ENCODE measurements around the gene ROR2.
"Not testable (repeated sequence)": the region's sequence is repeated elsewhere in the genome, so short reads cannot be mapped to it uniquely, and the experiment has no call there.

The ROR2 gene

DNA sequence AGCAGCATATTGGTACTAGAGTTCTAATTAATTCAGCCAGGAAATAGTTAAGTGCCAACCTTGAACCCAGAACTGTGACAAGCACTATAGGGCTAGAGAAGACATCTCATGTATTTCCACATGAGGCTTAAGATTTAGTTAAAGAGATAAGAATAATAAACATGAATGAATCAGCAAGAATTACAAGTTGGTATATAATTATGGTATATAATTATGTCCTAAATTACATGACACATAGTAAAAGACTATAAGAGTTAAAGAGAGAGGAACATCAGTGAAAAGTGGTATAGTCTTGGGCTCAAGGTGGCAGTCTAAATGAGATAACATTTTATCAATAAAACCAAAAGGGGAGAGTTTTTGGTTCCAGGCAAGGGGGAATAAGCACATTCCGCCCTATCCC, 303.3 kb downstream of the ROR2 start:
- TF ChIP-seq, protein P1, sequence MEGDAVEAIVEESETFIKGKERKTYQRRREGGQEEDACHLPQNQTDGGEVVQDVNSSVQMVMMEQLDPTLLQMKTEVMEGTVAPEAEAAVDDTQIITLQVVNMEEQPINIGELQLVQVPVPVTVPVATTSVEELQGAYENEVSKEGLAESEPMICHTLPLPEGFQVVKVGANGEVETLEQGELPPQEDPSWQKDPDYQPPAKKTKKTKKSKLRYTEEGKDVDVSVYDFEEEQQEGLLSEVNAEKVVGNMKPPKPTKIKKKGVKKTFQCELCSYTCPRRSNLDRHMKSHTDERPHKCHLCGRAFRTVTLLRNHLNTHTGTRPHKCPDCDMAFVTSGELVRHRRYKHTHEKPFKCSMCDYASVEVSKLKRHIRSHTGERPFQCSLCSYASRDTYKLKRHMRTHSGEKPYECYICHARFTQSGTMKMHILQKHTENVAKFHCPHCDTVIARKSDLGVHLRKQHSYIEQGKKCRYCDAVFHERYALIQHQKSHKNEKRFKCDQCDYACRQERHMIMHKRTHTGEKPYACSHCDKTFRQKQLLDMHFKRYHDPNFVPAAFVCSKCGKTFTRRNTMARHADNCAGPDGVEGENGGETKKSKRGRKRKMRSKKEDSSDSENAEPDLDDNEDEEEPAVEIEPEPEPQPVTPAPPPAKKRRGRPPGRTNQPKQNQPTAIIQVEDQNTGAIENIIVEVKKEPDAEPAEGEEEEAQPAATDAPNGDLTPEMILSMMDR (IDR thresholded peaks at IDR 0.05): no peak
- Histone ChIP-seq H3K27ac (no peak overlapping the region), H3K4me3 (no peak overlapping the region)
- DNase-seq (ENCODE audit: low spot score): no peak

DNA sequence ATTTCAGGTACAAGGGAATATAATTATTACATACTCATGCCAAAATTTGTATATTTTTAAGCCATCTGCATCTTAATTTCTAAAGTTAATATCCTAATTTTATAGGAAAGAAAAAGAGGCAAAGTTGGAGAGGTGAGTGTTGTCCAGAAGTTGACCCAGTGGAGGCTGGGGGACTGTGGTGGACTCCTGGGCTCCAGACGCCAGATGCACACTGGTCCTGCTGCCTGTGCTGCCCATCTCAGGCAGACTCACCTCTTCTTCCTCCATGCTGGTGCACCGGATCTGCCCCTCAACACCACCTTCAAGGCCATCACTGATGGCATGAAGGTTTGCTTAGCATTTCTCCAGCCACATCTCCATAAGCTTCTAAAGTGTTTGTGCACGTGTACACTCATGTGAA, 305.6 kb downstream of the ROR2 start:
- TF ChIP-seq, protein P1 (IDR thresholded peaks at IDR 0.05): no peak
- DNase-seq (ENCODE audit: low spot score): no peak
- Histone ChIP-seq H3K27ac (no peak overlapping the region), H3K4me3 (no peak overlapping the region)

DNA sequence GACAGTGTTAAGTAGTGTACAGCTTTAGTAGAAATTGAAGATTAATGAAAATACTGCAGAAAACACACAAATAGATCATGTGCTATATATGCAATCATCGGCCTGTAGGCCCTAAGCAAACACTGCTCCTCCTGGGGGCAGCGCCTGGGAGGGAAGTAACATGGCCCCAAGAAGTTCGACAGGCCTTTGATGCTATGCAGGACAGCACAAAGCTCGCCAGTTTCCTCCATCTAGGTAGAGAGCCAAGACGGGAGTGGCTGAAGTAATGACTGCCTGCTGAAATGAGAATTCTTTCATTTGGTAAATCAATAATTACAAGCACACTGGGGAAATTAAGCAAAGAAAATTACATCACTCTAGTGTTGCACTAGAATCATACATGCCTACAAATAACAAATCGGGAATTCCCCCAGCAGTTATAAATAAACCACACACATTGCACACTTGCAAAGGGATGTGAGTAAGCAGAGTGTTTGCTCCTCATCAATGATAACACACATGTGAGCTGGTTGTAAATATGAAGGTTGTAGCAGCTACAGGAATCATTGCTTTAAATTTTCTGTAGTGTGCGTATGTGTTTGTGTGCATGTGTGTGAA, 306.4 kb downstream of the ROR2 start:
- no peak for DNase-seq (ENCODE audit: low spot score)
- TF ChIP-seq, protein P1 (IDR thresholded peaks at IDR 0.05): no peak
- H3K27ac ChIP-seq: no peak overlapping the region
- H3K4me3 ChIP-seq: no peak overlapping the region

DNA sequence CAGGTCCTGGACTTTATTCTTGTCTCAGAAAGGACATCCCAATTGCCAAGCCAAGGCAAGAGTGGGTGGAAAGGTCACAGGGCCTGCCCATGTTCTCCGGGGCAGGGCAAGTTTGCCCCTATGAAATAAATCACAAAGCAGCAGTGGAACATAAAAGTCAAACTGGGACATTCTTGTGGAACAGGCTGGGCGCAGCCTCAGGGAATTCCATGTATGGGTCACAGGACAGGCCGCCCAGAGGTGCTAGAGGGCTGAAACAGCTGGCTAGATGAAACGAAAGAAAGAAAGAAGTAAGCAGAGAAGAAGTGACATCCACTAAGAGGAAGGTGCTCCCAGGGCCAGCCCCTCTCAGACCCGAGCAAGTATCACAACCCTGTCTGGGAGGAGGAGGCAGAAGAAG, 307.3 kb downstream of the ROR2 start:
- H3K27ac ChIP-seq: no peak overlapping the region
- DNase-seq (ENCODE audit: low spot score): no peak
- TF ChIP-seq, protein P1 (IDR thresholded peaks at IDR 0.05): no peak
- no peak overlapping the region for H3K4me3 ChIP-seq

DNA sequence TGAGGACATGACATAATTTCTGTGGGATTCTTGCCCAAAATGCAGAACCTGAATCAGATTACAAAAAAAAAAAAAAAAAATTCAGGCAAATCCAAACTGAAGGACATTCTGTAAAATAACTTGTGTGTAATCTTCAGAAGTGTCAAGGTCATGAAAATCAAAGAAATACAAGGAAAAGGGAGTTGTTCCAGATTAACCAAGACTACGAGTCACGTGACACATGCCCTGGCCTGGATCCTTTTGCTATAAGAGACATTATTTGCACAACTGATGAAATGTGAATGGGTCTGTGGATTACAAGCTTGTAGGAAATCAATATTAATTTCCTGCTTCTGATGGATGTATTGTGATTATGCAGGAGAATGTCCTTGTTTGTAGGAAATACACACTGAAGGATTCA, 309.6 kb downstream of the ROR2 start:
- TF ChIP-seq, protein P1 (IDR thresholded peaks at IDR 0.05): no peak
- Histone ChIP-seq H3K27ac (no peak overlapping the region), H3K4me3 (no peak overlapping the region)
- no peak for DNase-seq (ENCODE audit: low spot score)

DNA sequence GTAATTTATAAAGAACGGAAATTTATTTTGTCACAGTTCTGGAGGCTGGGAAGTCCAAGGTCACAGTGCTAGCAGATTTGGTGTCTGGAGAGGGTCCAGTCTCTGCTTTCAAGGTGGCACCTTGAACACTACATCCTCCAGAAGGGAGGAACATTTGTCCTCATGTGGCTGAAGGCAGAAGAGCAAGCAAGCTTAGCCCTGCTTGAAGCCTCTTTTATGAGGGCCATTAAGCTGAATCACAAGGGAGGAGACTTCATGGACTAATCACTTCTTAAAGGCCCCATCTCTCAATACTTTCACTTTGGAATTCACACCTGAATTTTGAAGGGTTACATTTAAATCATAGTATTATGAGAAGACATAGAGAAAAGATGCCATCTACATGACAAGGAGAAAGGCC, 311.0 kb downstream of the ROR2 start:
- Histone ChIP-seq H3K27ac (no peak overlapping the region), H3K4me3 (no peak overlapping the region)
- TF ChIP-seq, protein P1 (IDR thresholded peaks at IDR 0.05): no peak
- no peak for DNase-seq (ENCODE audit: low spot score)

DNA sequence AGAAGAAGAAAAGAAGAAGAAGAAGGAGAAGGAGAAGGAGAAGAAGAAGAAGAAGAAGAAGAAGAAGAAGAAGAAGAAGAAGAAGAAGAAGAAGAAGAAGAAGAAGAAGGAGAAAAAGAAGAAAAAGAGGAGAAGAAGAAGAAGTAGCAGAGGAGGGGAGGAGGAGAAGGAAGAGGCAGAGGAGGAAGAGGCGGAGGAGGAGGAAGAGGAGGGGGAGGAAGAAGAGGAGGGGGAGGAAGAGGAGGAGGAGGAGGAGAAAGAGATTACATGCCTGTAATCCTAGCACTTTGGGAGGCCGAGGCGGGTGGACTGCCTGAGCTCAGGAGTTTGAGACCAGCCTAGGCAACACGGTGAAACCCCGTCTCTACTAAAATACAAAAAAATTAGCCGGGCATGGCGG, 315.2 kb downstream of the ROR2 start:
- H3K4me3 ChIP-seq; H3K27ac ChIP-seq; DNase-seq (ENCODE audit: low spot score): not testable (repeated sequence)

DNA sequence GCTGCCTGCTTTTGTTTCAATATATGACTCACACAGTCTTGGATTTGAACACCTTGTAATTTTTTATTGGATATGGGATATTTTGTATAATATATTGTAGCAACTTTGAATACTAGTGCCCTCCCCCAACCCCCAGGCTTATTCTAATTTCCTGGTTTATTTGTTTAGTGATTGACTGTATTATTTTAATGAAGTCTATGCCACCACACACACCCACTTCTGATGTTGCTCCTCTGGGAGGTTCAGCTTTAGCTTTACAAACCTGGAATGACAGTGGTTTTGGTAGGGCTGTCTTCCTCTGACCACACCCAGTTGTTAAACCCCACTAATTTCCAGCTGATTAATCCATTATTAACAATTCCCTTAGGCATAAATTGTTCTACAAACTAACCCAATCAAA, 320.3 kb downstream of the ROR2 start:
- TF ChIP-seq, protein P1 (IDR thresholded peaks at IDR 0.05): no peak
- no peak overlapping the region for H3K4me3 ChIP-seq
- H3K27ac ChIP-seq: no peak overlapping the region
- no peak for DNase-seq (ENCODE audit: low spot score)

Data from coronary artery (tissue), 2 donors.